H1 (cell line): ENCODE results near the gene ST3GAL2. TPM values are rescaled to one million over a fixed set of nuclear protein-coding genes. Genes with fewer than 3 reads are reported as not detected.

ENCODE experiments used
- CTCF ChIA-PET: fragments of 300-600 bp; sonication (Branson Sonifier 250); formaldehyde crosslinking; loops from one replicate; lab custom pipeline; 2021; ENCODE audit not compliant: partially characterized antibody; lab: Charles Lee
- POLR2A ChIA-PET: fragments of 300-600 bp; sonication (Branson Sonifier 250); formaldehyde crosslinking; loops from one replicate; lab custom pipeline; 2021; ENCODE audit warnings: inconsistent platforms; ENCODE audit not compliant: partially characterized antibody; lab: Charles Lee
- DNase-seq, 2 experiments: peaks; one replicate each; pipeline versions ENCODE4 v3.0.0 to v3.0.0-alpha.2; 2010 to 2022; ENCODE audit warnings: low spot score in 2 of 2, low read depth in 1 of 2, mixed read lengths in 1 of 2
- FAIRE-seq: peaks from 2 replicates; lab custom pipeline; 2011; peaks lifted over from hg19 to GRCh38; lab: Jason Lieb, UNC
- H2AFZ ChIP-seq: 2 replicates; pipeline ENCODE4 v1.8.1; 2012; ENCODE audit warnings: low read length, inconsistent platforms
- H2AK5ac ChIP-seq: 2 replicates; pipeline ENCODE4 v1.6.1; 2013; ENCODE audit warnings: low read depth, low read length
- H2BK120ac ChIP-seq: replicated peaks from 2 replicates; pipeline ENCODE3; 2013; ENCODE audit warnings: low read depth, low read length, inconsistent platforms
- H2BK12ac ChIP-seq: 2 replicates; pipeline ENCODE4 v1.6.1; 2013; ENCODE audit warnings: low read depth, low read length
- H2BK15ac ChIP-seq: 2 replicates; pipeline ENCODE4 v1.6.1; 2013; ENCODE audit warnings: low read length
- H2BK20ac ChIP-seq: 2 replicates; pipeline ENCODE4 v1.6.1; 2013; ENCODE audit warnings: low read length
- H2BK5ac ChIP-seq: 2 replicates; pipeline ENCODE4 v1.6.1; 2013; ENCODE audit warnings: low read depth, low read length
- H3K14ac ChIP-seq: 2 replicates; pipeline ENCODE4 v1.6.1; 2013; ENCODE audit warnings: inconsistent platforms; ENCODE audit not compliant: insufficient read length
- H3K18ac ChIP-seq: 2 replicates; pipeline ENCODE4 v1.6.1; 2013; ENCODE audit warnings: low read length; ENCODE audit errors: extremely low read depth
- H3K23ac ChIP-seq: 2 replicates; pipeline ENCODE4 v1.6.1; 2013; ENCODE audit warnings: inconsistent platforms; ENCODE audit not compliant: insufficient read length
- H3K23me2 ChIP-seq: 2 replicates; pipeline ENCODE4 v1.6.1; 2013; ENCODE audit warnings: low read depth, low read length
- H3K27ac ChIP-seq: 2 replicates; pipeline ENCODE4 v1.6.1; 2011; ENCODE audit warnings: low read depth, low read length, inconsistent platforms
- H3K27me3 ChIP-seq, 4 experiments: replicated peaks in 1 of 4; 1 replicate in 1 of 4; 2 replicates in 3 of 4; pipeline versions ENCODE4 v1.6.1 to v1.8.1; 2011 to 2013; ENCODE audit warnings: low read length in 3 of 4, mild to moderate bottlenecking in 3 of 4, inconsistent platforms in 2 of 4, mixed read lengths in 2 of 4, moderate library complexity in 1 of 4; ENCODE audit not compliant: control insufficient read depth in 3 of 4, insufficient read depth in 3 of 4; ENCODE audit errors: extremely low read depth in 1 of 4
- H3K36me3 ChIP-seq, 4 experiments: 2 replicates each; pipeline versions ENCODE4 v1.6.1 to v1.8.1; 2011 to 2013; ENCODE audit warnings: mild to moderate bottlenecking in 4 of 4, low read length in 3 of 4, moderate library complexity in 2 of 4, control low read depth in 1 of 4, inconsistent platforms in 1 of 4; ENCODE audit not compliant: insufficient read depth in 4 of 4, control insufficient read depth in 2 of 4
- H3K4ac ChIP-seq: replicated peaks from 2 replicates; pipeline ENCODE3; 2013; ENCODE audit warnings: low read length, low read depth, mixed read lengths, inconsistent platforms; ENCODE audit not compliant: insufficient read length
- H3K4me1 ChIP-seq, 4 experiments: replicated peaks in 1 of 4; 1 replicate in 1 of 4; 2 replicates in 3 of 4; pipeline versions ENCODE4 v1.6.1 to v1.8.1; 2011 to 2013; ENCODE audit warnings: low read length in 3 of 4, inconsistent platforms in 2 of 4, mixed read lengths in 1 of 4; ENCODE audit not compliant: insufficient read depth in 4 of 4, control insufficient read depth in 3 of 4
- H3K4me2 ChIP-seq, 2 experiments: 2 replicates each; pipeline versions ENCODE4 v1.6.1 to v1.8.1; 2011 to 2013; ENCODE audit warnings: low read depth in 2 of 2, low read length in 2 of 2, control low read depth in 1 of 2, inconsistent platforms in 1 of 2, mild to moderate bottlenecking in 1 of 2; ENCODE audit not compliant: insufficient read depth in 1 of 2
- H3K4me3 ChIP-seq, 4 experiments: fragments of 200-600, 300-600 bp in 1 of 4; sonication (generic), shearing (Covaris generic), sonication (Bioruptor Twin) in 1 of 4; 2 replicates each; pipeline versions ENCODE4 v1.5.1 to v1.8.1; 2011 to 2016; ENCODE audit warnings: low read length in 4 of 4, low read depth in 3 of 4, control low read depth in 2 of 4, inconsistent platforms in 2 of 4, mild to moderate bottlenecking in 2 of 4, mixed read lengths in 1 of 4, moderate library complexity in 1 of 4; ENCODE audit not compliant: insufficient read depth in 2 of 4; ENCODE audit errors: extremely low read depth in 1 of 4
- H3K56ac ChIP-seq: replicated peaks from 2 replicates; pipeline ENCODE3; 2013; ENCODE audit warnings: low read depth, mild to moderate bottlenecking, mixed read lengths, low read length, inconsistent platforms; ENCODE audit not compliant: insufficient read length
- H3K79me1 ChIP-seq: 2 replicates; pipeline ENCODE4 v1.6.1; 2013; ENCODE audit warnings: low read depth, low read length, control low read depth
- H3K79me2 ChIP-seq, 2 experiments: 2 replicates each; pipeline versions ENCODE4 v1.6.1 to v1.8.1; 2012 to 2013; ENCODE audit warnings: low read length in 2 of 2, mild to moderate bottlenecking in 2 of 2, inconsistent platforms in 1 of 2; ENCODE audit not compliant: insufficient read depth in 2 of 2, control insufficient read depth in 1 of 2
- H3K9ac ChIP-seq, 4 experiments: replicated peaks in 1 of 4; 1 replicate in 1 of 4; 2 replicates in 3 of 4; pipeline versions ENCODE4 v1.6.1 to v1.8.1; 2011 to 2013; ENCODE audit warnings: low read depth in 3 of 4, low read length in 3 of 4, control low read depth in 2 of 4, mild to moderate bottlenecking in 2 of 4, moderate library complexity in 2 of 4, inconsistent platforms in 1 of 4; ENCODE audit errors: extremely low read depth in 1 of 4
- H3K9me3 ChIP-seq, 2 experiments: 2 replicates each; pipeline versions ENCODE4 v1.6.1 to v1.8.1; 2012 to 2013; ENCODE audit warnings: mild to moderate bottlenecking in 2 of 2, moderate library complexity in 2 of 2, control low read depth in 1 of 2, inconsistent platforms in 1 of 2, low read depth in 1 of 2, low read length in 1 of 2, mixed read lengths in 1 of 2; ENCODE audit not compliant: insufficient read depth in 2 of 2
- H4K20me1 ChIP-seq, 2 experiments: replicated peaks in 1 of 2; 2 replicates each; pipeline versions ENCODE3 to v1.8.1; 2011 to 2013; ENCODE audit warnings: inconsistent platforms in 2 of 2, low read length in 2 of 2, mild to moderate bottlenecking in 1 of 2; ENCODE audit not compliant: insufficient read depth in 2 of 2, control insufficient read depth in 1 of 2
- H4K5ac ChIP-seq: 2 replicates; pipeline ENCODE4 v1.6.1; 2013; ENCODE audit warnings: low read length, low read depth, mixed read lengths, inconsistent platforms; ENCODE audit not compliant: insufficient read length
- H4K8ac ChIP-seq: 2 replicates; pipeline ENCODE4 v1.8.0; 2013; ENCODE audit warnings: mild to moderate bottlenecking, moderate library complexity, low read length, inconsistent platforms; ENCODE audit not compliant: insufficient read depth; ENCODE audit errors: extremely low read depth
- H4K91ac ChIP-seq: replicated peaks from 2 replicates; pipeline ENCODE3; 2013; ENCODE audit warnings: low read length, mixed read lengths, inconsistent platforms; ENCODE audit not compliant: insufficient read length
- CBX8 ChIP-seq: fragments of 300-800, 300-1000 bp; sonication (generic); IDR thresholded peaks from 2 replicates; pipeline ENCODE4 v1.7.1; 2016; ENCODE audit warnings: low read depth, low read length, borderline replicate concordance
- CEBPB ChIP-seq: IDR thresholded peaks from 2 replicates; pipeline ENCODE4 v1.6.1; 2012; ENCODE audit warnings: low read depth, low read length
- CHD1 ChIP-seq: IDR thresholded peaks from 2 replicates; pipeline ENCODE4 v1.6.1; 2012; ENCODE audit warnings: low read depth, low read length, improper control_type of control experiment
- CHD2 ChIP-seq: IDR thresholded peaks from 2 replicates; pipeline ENCODE4 v1.6.1; 2012; ENCODE audit warnings: low read length, improper control_type of control experiment
- EGR1 ChIP-seq: IDR thresholded peaks from 2 replicates; pipeline ENCODE4 v1.6.1; 2011; ENCODE audit warnings: low read depth, low read length, borderline replicate concordance
- FOSL1 ChIP-seq: IDR thresholded peaks from 2 replicates; pipeline ENCODE4 v1.6.1; 2011; ENCODE audit warnings: mild to moderate bottlenecking, low read depth, low read length, moderate library complexity; ENCODE audit not compliant: insufficient read depth
- HDAC2 ChIP-seq, 2 experiments: fragments of 300-600 bp in 1 of 2; sonication (generic) in 1 of 2; IDR thresholded peaks; 2 replicates each; pipeline ENCODE4 v1.6.1; 2011 to 2012; ENCODE audit warnings: low read depth in 2 of 2, low read length in 2 of 2, mild to moderate bottlenecking in 2 of 2, moderate library complexity in 2 of 2, borderline replicate concordance in 1 of 2, inconsistent platforms in 1 of 2
- HDAC6 ChIP-seq: IDR thresholded peaks from one replicate; pipeline ENCODE4 v1.7.1; 2012; ENCODE audit warnings: low read depth, mild to moderate bottlenecking, inconsistent platforms, low read length, moderate library complexity
- JUND ChIP-seq: IDR thresholded peaks from 2 replicates; pipeline ENCODE4 v1.6.1; 2011; ENCODE audit warnings: mild to moderate bottlenecking, improper control_type of control experiment, low read length
- KDM5A ChIP-seq: fragments of 200-600 bp; IDR thresholded peaks from 2 replicates; pipeline ENCODE4 v1.7.1; 2012; ENCODE audit warnings: mild to moderate bottlenecking, low read length, inconsistent platforms, mixed read lengths
- RBBP5 ChIP-seq: IDR thresholded peaks from 2 replicates; pipeline ENCODE4 v1.7.1; 2012; ENCODE audit warnings: low read depth, mild to moderate bottlenecking, inconsistent platforms, low read length, moderate library complexity, borderline replicate concordance
- RXRA ChIP-seq: IDR thresholded peaks from 2 replicates; pipeline ENCODE4 v1.6.1; 2011; ENCODE audit warnings: low read depth, mild to moderate bottlenecking, low read length, moderate library complexity; ENCODE audit not compliant: insufficient read depth
- SIRT6 ChIP-seq: IDR thresholded peaks from one replicate; pipeline ENCODE4 v1.7.1; 2012; ENCODE audit warnings: low read length, inconsistent platforms
- TAF1 ChIP-seq: IDR thresholded peaks from 2 replicates; pipeline ENCODE4 v1.6.1; 2011; ENCODE audit warnings: mild to moderate bottlenecking, low read depth, low read length
- WGBS, 2 experiments: shearing (Covaris generic) in 1 of 2; methylation state at CpG; one replicate each; pipeline versions ENCODE4 v1.1.6 to v1.1.7; 2013 to 2015; ENCODE audit warnings: low lambda C conversion rate in 2 of 2, mixed read lengths in 2 of 2, inconsistent platforms in 1 of 2, low coverage in 1 of 2, missing lambda C conversion rate in 1 of 2; ENCODE audit not compliant: insufficient replicate concordance in 2 of 2, insufficient coverage in 1 of 2, insufficient read length in 1 of 2; ENCODE audit errors: extremely low coverage in 1 of 2, missing lambda C conversion rate in 1 of 2; 5-methylcytosine and 5-hydroxymethylcytosine counted together
- polyA plus RNA-seq, 7 experiments: library from polyadenylated mRNA; depleted of rRNA in 3 of 7; stranded (reverse) in 5 of 7; unstranded in 2 of 7; fragments of >200 nt in 5 of 7; fragments of 200-250 nt in 2 of 7; gene quantifications; 1 replicate in 5 of 7; 2 replicates in 1 of 7; 4 replicates in 1 of 7; pipeline versions ENCODE4 v1.2.1 to v1.2.3, GENCODE V29; 2011 to 2013; ENCODE audit warnings: missing spikeins in 2 of 7, mixed read lengths in 2 of 7
- total RNA-seq: library from RNA; stranded (reverse); fragmentation: NEBNext Ultra II Directional; extraction: Animal tissue kit (Norgen Biotek cat#: 25700); gene quantifications from 2 replicates; pipeline ENCODE4 v1.2.1, GENCODE V29; 2021

The ST3GAL2 gene
- total and polyA plus RNA-seq, 2 of the 8 experiments (the other 6 are each of a cell fraction or from before 2014, with no cell fraction given), result 14.4 to 39.7 TPM

GRCh38 chr16:70370924-70371323 lies 68.0 kb downstream of the ST3GAL2 start:
- H4K8ac ChIP-seq, result no peak overlapping the region
- no peak overlapping the region for H2BK20ac ChIP-seq
- no peak overlapping the region for H2AK5ac ChIP-seq
- no peak overlapping the region for H2BK120ac ChIP-seq
- H3K56ac ChIP-seq, result no peak overlapping the region
- no peak overlapping the region for H3K14ac ChIP-seq
- H4K91ac ChIP-seq, result no peak overlapping the region
- H3K79me1 ChIP-seq, result no peaks in the 10 kb centered on the region
- H3K27me3 ChIP-seq, result no peaks in the 10 kb centered on the region
- H2BK15ac ChIP-seq, result no peak overlapping the region
- no peak overlapping the region for H3K4me3 ChIP-seq
- no peak overlapping the region for H2BK5ac ChIP-seq
- no peak overlapping the region for H2BK12ac ChIP-seq
- no peaks in the 10 kb centered on the region for H3K23me2 ChIP-seq
- FAIRE-seq (no peak), DNase-seq (no peak)
- H3K4me1 ChIP-seq, result no peaks in the 10 kb centered on the region
- peaks cover 0 to 1% of the 10 kb centered on the region in 2 experiments for H4K20me1 ChIP-seq
- no peak overlapping the region for H3K4ac ChIP-seq
- H3K4me2 ChIP-seq, result no peak overlapping the region
- ChIA-PET POLR2A (interaction anchor here (1.4 kb wide), 1 partner anchor 10 kb away, joined by 6 read pairs; no protein-coding TSS in a partner anchor), CTCF (interaction anchor here (1.2 to 1.3 kb wide), 3 partner anchors 24 to 145 kb away, joined by 4 to 8 read pairs (median 7); no protein-coding TSS in a partner anchor)
- peaks cover 3 to 35% (median 23%) of the 10 kb centered on the region in 4 experiments for H3K36me3 ChIP-seq
- no peak overlapping the region for H3K18ac ChIP-seq
- no peaks in the 10 kb centered on the region for H3K9me3 ChIP-seq
- no peak overlapping the region for H2AFZ ChIP-seq
- no peak overlapping the region for H3K9ac ChIP-seq
- H3K23ac ChIP-seq, result no peak overlapping the region
- H4K5ac ChIP-seq, result no peak overlapping the region
- WGBS, 2 experiments, result 96% methylated on average over 10 of the region's 10 CpGs; no CpG with 5 or more reads in 1 of the 2 experiments
- H3K27ac ChIP-seq, result no peak overlapping the region
- H3K79me2 ChIP-seq, result no peaks in the 10 kb centered on the region
- TF ChIP-seq EGR1, result no peak
- no peak for TF ChIP-seq KDM5A
- no peak for TF ChIP-seq SIRT6
- no peak for TF ChIP-seq RXRA
- TF ChIP-seq HDAC6, result no peak
- no peak for TF ChIP-seq FOSL1
- TF ChIP-seq CBX8, result no peak
- TF ChIP-seq CHD1, result no peak
- TF ChIP-seq JUND, result no peak
- TF ChIP-seq CEBPB, result no peak
- TF ChIP-seq CHD2, result no peak
- no peak for TF ChIP-seq RBBP5
- no peak for TF ChIP-seq HDAC2 (IDR thresholded peaks at IDR 0.05; ENCODE audit: borderline replicate concordance in 1 of 2, low read depth in 2 of 2, low read length in 2 of 2)
- no peak for TF ChIP-seq TAF1
